ENCODE results near the gene GFRA3.

DNA sequence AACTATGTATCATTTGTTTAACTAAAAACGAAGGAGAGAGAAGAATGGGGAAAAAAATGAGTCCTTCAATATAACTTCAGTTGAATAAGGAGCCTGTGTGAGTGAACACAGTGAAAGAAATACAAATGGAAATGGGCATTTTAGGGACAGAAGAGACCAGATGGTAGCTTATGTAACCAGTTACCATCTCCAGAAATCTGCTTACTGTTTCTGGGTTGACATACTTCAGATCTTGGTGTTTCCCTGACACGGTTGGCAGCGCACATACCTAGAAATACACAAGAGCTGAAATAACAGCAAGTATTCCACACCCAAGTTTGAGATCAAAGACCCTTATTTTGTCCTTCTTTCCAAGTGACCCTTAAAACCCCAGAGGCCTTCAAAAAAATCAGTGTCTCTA, 14.9 kb upstream of the GFRA3 start:
- TF ChIP-seq, protein P1, sequence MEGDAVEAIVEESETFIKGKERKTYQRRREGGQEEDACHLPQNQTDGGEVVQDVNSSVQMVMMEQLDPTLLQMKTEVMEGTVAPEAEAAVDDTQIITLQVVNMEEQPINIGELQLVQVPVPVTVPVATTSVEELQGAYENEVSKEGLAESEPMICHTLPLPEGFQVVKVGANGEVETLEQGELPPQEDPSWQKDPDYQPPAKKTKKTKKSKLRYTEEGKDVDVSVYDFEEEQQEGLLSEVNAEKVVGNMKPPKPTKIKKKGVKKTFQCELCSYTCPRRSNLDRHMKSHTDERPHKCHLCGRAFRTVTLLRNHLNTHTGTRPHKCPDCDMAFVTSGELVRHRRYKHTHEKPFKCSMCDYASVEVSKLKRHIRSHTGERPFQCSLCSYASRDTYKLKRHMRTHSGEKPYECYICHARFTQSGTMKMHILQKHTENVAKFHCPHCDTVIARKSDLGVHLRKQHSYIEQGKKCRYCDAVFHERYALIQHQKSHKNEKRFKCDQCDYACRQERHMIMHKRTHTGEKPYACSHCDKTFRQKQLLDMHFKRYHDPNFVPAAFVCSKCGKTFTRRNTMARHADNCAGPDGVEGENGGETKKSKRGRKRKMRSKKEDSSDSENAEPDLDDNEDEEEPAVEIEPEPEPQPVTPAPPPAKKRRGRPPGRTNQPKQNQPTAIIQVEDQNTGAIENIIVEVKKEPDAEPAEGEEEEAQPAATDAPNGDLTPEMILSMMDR (IDR thresholded peaks at IDR 0.05; ENCODE audit: low read depth, low read length) = no peak
- TF ChIP-seq EZH2phosphoT487 (IDR thresholded peaks at IDR 0.05; ENCODE audit: low read depth) = no peak

Data from OCI-LY3 (cell line).